HG03095 (cell line): ENCODE measurements around the gene EPX.
"Not testable (repeated sequence)": the region's sequence is repeated elsewhere in the genome, so short reads cannot be mapped to it uniquely, and the experiment has no call there.

ENCODE experiments used
- ATAC-seq: cut with Tn5 transposase; IDR thresholded peaks from one replicate; pipeline ENCODE4 v1.9.1; 2021; ENCODE audit warnings: moderate library complexity; ENCODE audit not compliant: unreplicated experiment

The EPX gene

GRCh38 chr17:58192612-58193011 is at the start of gene EPX:
Gene EPX (plus strand): TSS chr17:58192726. CDS start chr17:58192847, 121 bp downstream.
- no peak for ATAC-seq

- not testable (repeated sequence) for ATAC-seq
These were observed 49.2 kb upstream of the EPX start for GRCh38 chr17:58143335-58143734.

GRCh38 chr17:58144801-58145200 is 47.7 kb upstream of the EPX start:
- no peak for ATAC-seq

- no peak for ATAC-seq
These were observed 44.5 kb upstream of the EPX start, which contains the start of gene OR4D1 for GRCh38 chr17:58147930-58148434. Gene OR4D1 (plus strand): TSS chr17:58148384. CDS start chr17:58155154, 6,770 bp downstream.

GRCh38 chr17:58148609-58149008 is 43.9 kb upstream of the EPX start:
- no peak for ATAC-seq

- ATAC-seq: no peak
These were observed 42.1 kb upstream of the EPX start for GRCh38 chr17:58150394-58150793.

GRCh38 chr17:58153046-58153445 is 39.5 kb upstream of the EPX start:
- no peak for ATAC-seq

GRCh38 chr17:58153671-58154070 is 38.9 kb upstream of the EPX start:
- no peak for ATAC-seq

GRCh38 chr17:58156839-58157803 is 35.4 kb upstream of the EPX start:
- ATAC-seq: no peak

- no peak for ATAC-seq
These were observed 34.3 kb upstream of the EPX start for GRCh38 chr17:58158181-58158580.

- ATAC-seq: no peak
These were observed 31.0 kb upstream of the EPX start for GRCh38 chr17:58161566-58161965.

GRCh38 chr17:58165981-58166380 is 26.5 kb upstream of the EPX start:
- ATAC-seq: no peak

- no peak for ATAC-seq
These were observed 25.8 kb upstream of the EPX start, which contains the start of gene OR4D2 for GRCh38 chr17:58166682-58167081. Gene OR4D2 (plus strand): TSS chr17:58166982. CDS start chr17:58169656, 2,674 bp downstream.

GRCh38 chr17:58170622-58171021 is 21.9 kb upstream of the EPX start:
- no peak for ATAC-seq

- no peak for ATAC-seq
These were observed 20.0 kb upstream of the EPX start for GRCh38 chr17:58172369-58173071.

- no peak for ATAC-seq
These were observed 17.7 kb upstream of the EPX start for GRCh38 chr17:58174871-58175270.

GRCh38 chr17:58176200-58176599 is 16.3 kb upstream of the EPX start:
- ATAC-seq: no peak

- ATAC-seq: no peak
These were observed 10.7 kb upstream of the EPX start for GRCh38 chr17:58181796-58182195.

- no peak for ATAC-seq
These were observed 9.0 kb upstream of the EPX start for GRCh38 chr17:58183514-58183913.

- no peak for ATAC-seq
These were observed 8.1 kb upstream of the EPX start for GRCh38 chr17:58184308-58184985.
